Measurements from ENCODE around the gene UCK2. TPM values are rescaled to one million over a fixed set of nuclear protein-coding genes. Genes with fewer than 3 reads are reported as not detected.

UCK2 gene
- total and polyA plus RNA-seq, 2 of the 8 experiments (the other 6 are each of a cell fraction or from before 2014, with no cell fraction given): 103 to 109 TPM

- Histone ChIP-seq H3K23ac (ENCODE audit: insufficient read length) (no peak overlapping the region), H3K27me3 (replicated peaks in 1 of 4; ENCODE audit: control insufficient read depth in 3 of 4, extremely low read depth in 1 of 4, insufficient read depth in 3 of 4, low read length in 3 of 4) (no peaks in the 10 kb centered on the region), H2AK5ac (ENCODE audit: low read depth, low read length) (no peak overlapping the region), H4K5ac (ENCODE audit: insufficient read length, low read depth, low read length) (no peak overlapping the region), H4K8ac (ENCODE audit: extremely low read depth, insufficient read depth, low read length) (no peak overlapping the region), H4K20me1 (replicated peaks in 1 of 2; ENCODE audit: control insufficient read depth in 1 of 2, insufficient read depth in 2 of 2, low read length in 2 of 2) (peaks cover 46 to 65% of the 10 kb centered on the region in 2 experiments), H3K23me2 (ENCODE audit: low read depth, low read length) (no peaks in the 10 kb centered on the region), H2BK15ac (ENCODE audit: low read length) (no peak overlapping the region), H2BK5ac (ENCODE audit: low read depth, low read length) (no peak overlapping the region), H4K91ac (replicated peaks; ENCODE audit: insufficient read length, low read length) (no peak overlapping the region), H3K4ac (replicated peaks; ENCODE audit: insufficient read length, low read depth, low read length) (no peak overlapping the region), H3K14ac (ENCODE audit: insufficient read length) (no peak overlapping the region), H3K27ac (ENCODE audit: low read depth, low read length) (no peak overlapping the region), H3K4me2 (ENCODE audit: insufficient read depth in 1 of 2, low read depth in 2 of 2, low read length in 2 of 2) (peak overlapping the region in 1 of 2 experiments; percentile 32; a peak in 1 of 4 replicates), H3K9ac (replicated peaks in 1 of 4; ENCODE audit: extremely low read depth in 1 of 4, low read depth in 3 of 4, low read length in 3 of 4) (peak overlapping the region in 1 of 4 experiments; percentile 40; a peak in 2 of 7 replicates), H3K79me2 (ENCODE audit: control insufficient read depth in 1 of 2, insufficient read depth in 2 of 2, low read length in 2 of 2) (peaks cover 81 to 100% of the 10 kb centered on the region in 2 experiments), H3K56ac (replicated peaks; ENCODE audit: insufficient read length, low read depth, low read length) (no peak overlapping the region), H3K9me3 (ENCODE audit: insufficient read depth in 2 of 2, low read depth in 1 of 2, low read length in 1 of 2) (no peaks in the 10 kb centered on the region), H3K79me1 (ENCODE audit: low read depth, low read length) (peaks cover 21% of the 10 kb centered on the region), H2BK20ac (ENCODE audit: low read length) (no peak overlapping the region), H3K4me3 (ENCODE audit: extremely low read depth in 1 of 4, insufficient read depth in 2 of 4, low read depth in 3 of 4, low read length in 4 of 4) (no peak overlapping the region), H2BK120ac (replicated peaks; ENCODE audit: low read depth, low read length) (no peak overlapping the region), H3K36me3 (ENCODE audit: control insufficient read depth in 2 of 4, insufficient read depth in 4 of 4, low read length in 3 of 4) (peaks cover 0 to 4% (median 0%) of the 10 kb centered on the region in 4 experiments; a peak in 2 of 8 replicates), H3K18ac (ENCODE audit: extremely low read depth, low read length) (no peak overlapping the region), H2AFZ (ENCODE audit: low read length) (no peak overlapping the region), H2BK12ac (ENCODE audit: low read depth, low read length) (no peak overlapping the region), H3K4me1 (replicated peaks in 1 of 4; ENCODE audit: control insufficient read depth in 3 of 4, insufficient read depth in 4 of 4, low read length in 3 of 4) (peaks cover 7 to 40% (median 19%) of the 10 kb centered on the region in 4 experiments)
- DNase-seq (ENCODE audit: low read depth in 1 of 2, low spot score in 2 of 2) (no peak), FAIRE-seq (no peak)
- TF ChIP-seq SP2 (IDR thresholded peaks at IDR 0.05; ENCODE audit: low read length) (no peak), JUN (IDR thresholded peaks at IDR 0.05; ENCODE audit: low read depth, low read length) (no peak), SAP30 (IDR thresholded peaks at IDR 0.05; ENCODE audit: insufficient read depth, insufficient replicate concordance, low read length) (no peak), NRF1 (IDR thresholded peaks at IDR 0.05; ENCODE audit: low read depth, low read length) (no peak), BRCA1 (IDR thresholded peaks at IDR 0.05; ENCODE audit: low read depth, low read length) (no peak), SUZ12 (IDR thresholded peaks at IDR 0.05; ENCODE audit: low read length) (no peak), EP300 (IDR thresholded peaks at IDR 0.05; ENCODE audit: borderline replicate concordance in 1 of 2, low read depth in 2 of 2, low read length in 2 of 2) (no peak)
- WGBS, 2 experiments (ENCODE audit: extremely low coverage in 1 of 2, insufficient coverage in 1 of 2, insufficient read length in 1 of 2, insufficient replicate concordance in 2 of 2, low coverage in 1 of 2, low lambda C conversion rate in 2 of 2, missing lambda C conversion rate in 1 of 2): 86% methylated on average over 2 of the region's 2 CpGs; no CpG with 5 or more reads in 1 of the 2 experiments
- CTCF ChIA-PET (ENCODE audit: partially characterized antibody): interaction anchor here (0.6 to 2.3 kb wide), 6 partner anchors 13 to 421 kb away, joined by 3 to 11 read pairs (median 4); no protein-coding TSS in a partner anchor
- POLR2A ChIA-PET (ENCODE audit: partially characterized antibody): interaction anchor here (1.1 to 12.5 kb wide), 2 partner anchors 14 to 42 kb away, joined by 3 to 114 read pairs; partner anchors contain the start of gene UCK2
Observed at GRCh38 chr1:165842023-165842670, 14.7 kb downstream of the UCK2 start.

Measured in H1 (cell line).